Hypothalamus (tissue), 51 donors: Measurements from ENCODE around the gene SUCLG1.
"Not testable (repeated sequence)": the region's sequence is repeated elsewhere in the genome, so short reads cannot be mapped to it uniquely, and the experiment has no call there.

Experiments used
- DNase-seq, 51 donors: peaks; one replicate each; lab custom pipeline; 2025; lab: John Stamatoyannopoulos, UW

The SUCLG1 gene

GRCh38 chr2:84425310-84425709 is 33.8 kb downstream of the SUCLG1 start:
- no peak for DNase-seq

- no peak for DNase-seq
Measured at GRCh38 chr2:84424152-84424551, 34.9 kb downstream of the SUCLG1 start.

- no peak for DNase-seq
Measured at GRCh38 chr2:84421791-84422190, 37.3 kb downstream of the SUCLG1 start.

GRCh38 chr2:84421197-84421596 is 37.9 kb downstream of the SUCLG1 start:
- DNase-seq, result no peak

GRCh38 chr2:84417453-84418145 is 41.5 kb downstream of the SUCLG1 start:
- no peak for DNase-seq

- no peak for DNase-seq
Measured at GRCh38 chr2:84409531-84409930, 49.5 kb downstream of the SUCLG1 start.

GRCh38 chr2:84402111-84402510 is 57.0 kb downstream of the SUCLG1 start:
- not testable (repeated sequence) for DNase-seq

- not testable (repeated sequence) for DNase-seq
Measured at GRCh38 chr2:84399839-84400238, 59.2 kb downstream of the SUCLG1 start.

GRCh38 chr2:84395820-84396219 is 63.3 kb downstream of the SUCLG1 start:
- DNase-seq, result no peak

- no peak for DNase-seq
Measured at GRCh38 chr2:84394628-84395027, 64.5 kb downstream of the SUCLG1 start.

GRCh38 chr2:84393829-84394228 is 65.3 kb downstream of the SUCLG1 start:
- DNase-seq, result no peak

GRCh38 chr2:84389794-84390193 is 69.3 kb downstream of the SUCLG1 start:
- DNase-seq, result no peak

GRCh38 chr2:84388921-84389490 is 70.1 kb downstream of the SUCLG1 start:
- DNase-seq, result no peak

- no peak for DNase-seq
Measured at GRCh38 chr2:84388133-84388532, 70.9 kb downstream of the SUCLG1 start.

- DNase-seq, result peak in 1 of 51 donors; percentile 1
Measured at GRCh38 chr2:84386336-84387040, 72.6 kb downstream of the SUCLG1 start.

GRCh38 chr2:84383271-84383670 is 75.8 kb downstream of the SUCLG1 start:
- no peak for DNase-seq

- no peak for DNase-seq
Measured at GRCh38 chr2:84380875-84381274, 78.2 kb downstream of the SUCLG1 start.

GRCh38 chr2:84378960-84379359 is 80.1 kb downstream of the SUCLG1 start:
- no peak for DNase-seq

- DNase-seq, result no peak
Measured at GRCh38 chr2:84375020-84375419, 84.1 kb downstream of the SUCLG1 start.

- no peak for DNase-seq
Measured at GRCh38 chr2:84373866-84374265, 85.2 kb downstream of the SUCLG1 start.
